DMS53 treated with DMSO at 0.1 percent for 48 hours (cell line): ENCODE results near the gene MOGAT2.
A peak's percentile ranks its signal among the peaks of the same experiment; 100 is the strongest.
"Not testable (repeated sequence)": the region's sequence is repeated elsewhere in the genome, so short reads cannot be mapped to it uniquely, and the experiment has no call there.

ENCODE experiments used
- DNase-seq: peaks from one replicate; lab custom pipeline; 2025; ENCODE audit not compliant: unreplicated experiment; lab: John Stamatoyannopoulos, UW

Gene MOGAT2

GRCh38 chr11:75718419-75719339, 1.0 kb downstream of the MOGAT2 start:
- peak; percentile 51 for DNase-seq

GRCh38 chr11:75719340-75720239, 2.0 kb downstream of the MOGAT2 start:
- no peak for DNase-seq

- DNase-seq = no peak
Observed at GRCh38 chr11:75720639-75721038, 3.0 kb downstream of the MOGAT2 start.

- no peak for DNase-seq
Observed at GRCh38 chr11:75721852-75722668, 4.4 kb downstream of the MOGAT2 start.

- DNase-seq = no peak
Observed at GRCh38 chr11:75722669-75723042, 5.0 kb downstream of the MOGAT2 start.

- no peak for DNase-seq
Observed at GRCh38 chr11:75725547-75726320, 8.1 kb downstream of the MOGAT2 start.

GRCh38 chr11:75728992-75729391, 11.4 kb downstream of the MOGAT2 start:
- DNase-seq = no peak

GRCh38 chr11:75731095-75731494, 13.5 kb downstream of the MOGAT2 start:
- DNase-seq = no peak

- no peak for DNase-seq
Observed at GRCh38 chr11:75733071-75733430, 15.4 kb downstream of the MOGAT2 start.

- no peak for DNase-seq
Observed at GRCh38 chr11:75733431-75734107, 15.9 kb downstream of the MOGAT2 start.

GRCh38 chr11:75734491-75735180, 17.0 kb downstream of the MOGAT2 start:
- peak; percentile 76 for DNase-seq

- DNase-seq = no peak
Observed at GRCh38 chr11:75735181-75735845, 17.7 kb downstream of the MOGAT2 start.

- no peak for DNase-seq
Observed at GRCh38 chr11:75737314-75737713, 19.7 kb downstream of the MOGAT2 start.

GRCh38 chr11:75740681-75741080, 23.0 kb downstream of the MOGAT2 start:
- no peak for DNase-seq

- not testable (repeated sequence) for DNase-seq
Observed at GRCh38 chr11:75743159-75743558, 25.5 kb downstream of the MOGAT2 start.

- no peak for DNase-seq
Observed at GRCh38 chr11:75743711-75744563, 26.3 kb downstream of the MOGAT2 start.

GRCh38 chr11:75745807-75746206, 28.2 kb downstream of the MOGAT2 start:
- DNase-seq = no peak
